Measurements from ENCODE around the gene MPHOSPH9.
A peak's percentile ranks its signal among the peaks of the same experiment; 100 is the strongest.

Gene MPHOSPH9

DNA sequence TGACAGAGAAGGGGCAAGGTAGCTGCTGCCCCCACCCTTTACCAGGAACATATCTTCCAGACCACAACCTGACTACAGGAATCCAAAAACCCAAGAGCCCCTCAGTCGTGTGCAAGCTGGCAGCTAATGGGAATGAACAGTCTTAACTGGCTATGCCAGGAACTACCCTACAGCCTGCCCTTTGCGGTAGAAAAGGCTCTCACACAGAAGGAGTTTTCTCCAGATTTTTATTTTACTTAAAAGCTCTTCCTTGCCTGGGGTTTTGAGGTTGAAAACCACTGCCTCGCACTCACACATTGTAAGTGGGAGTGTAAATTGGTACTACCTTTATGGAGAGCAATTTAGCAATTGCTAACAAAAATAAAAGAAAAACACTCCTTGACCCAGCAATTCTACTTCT lies 110.3 kb downstream of the MPHOSPH9 start:
- DNase-seq, result no peak

DNA sequence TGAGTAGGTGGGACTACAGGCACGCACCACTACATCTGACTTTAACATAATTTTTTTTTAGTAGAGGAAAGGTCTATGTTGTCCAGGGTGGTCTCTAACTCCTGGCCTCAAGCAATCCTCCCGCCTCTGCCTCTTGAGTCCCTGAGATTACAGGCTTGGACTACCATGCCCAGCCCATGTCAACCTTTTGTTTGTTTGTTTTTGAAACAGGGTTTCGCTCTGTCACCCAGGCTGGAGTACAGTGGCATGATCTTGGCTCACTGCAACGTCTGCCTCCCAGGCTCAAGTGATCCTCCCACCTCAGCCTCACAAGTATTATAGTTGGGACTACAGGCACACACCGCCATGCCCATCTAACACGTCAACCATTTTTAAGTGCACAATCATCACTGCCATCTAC lies 111.3 kb downstream of the MPHOSPH9 start:
- no peak for DNase-seq

DNA sequence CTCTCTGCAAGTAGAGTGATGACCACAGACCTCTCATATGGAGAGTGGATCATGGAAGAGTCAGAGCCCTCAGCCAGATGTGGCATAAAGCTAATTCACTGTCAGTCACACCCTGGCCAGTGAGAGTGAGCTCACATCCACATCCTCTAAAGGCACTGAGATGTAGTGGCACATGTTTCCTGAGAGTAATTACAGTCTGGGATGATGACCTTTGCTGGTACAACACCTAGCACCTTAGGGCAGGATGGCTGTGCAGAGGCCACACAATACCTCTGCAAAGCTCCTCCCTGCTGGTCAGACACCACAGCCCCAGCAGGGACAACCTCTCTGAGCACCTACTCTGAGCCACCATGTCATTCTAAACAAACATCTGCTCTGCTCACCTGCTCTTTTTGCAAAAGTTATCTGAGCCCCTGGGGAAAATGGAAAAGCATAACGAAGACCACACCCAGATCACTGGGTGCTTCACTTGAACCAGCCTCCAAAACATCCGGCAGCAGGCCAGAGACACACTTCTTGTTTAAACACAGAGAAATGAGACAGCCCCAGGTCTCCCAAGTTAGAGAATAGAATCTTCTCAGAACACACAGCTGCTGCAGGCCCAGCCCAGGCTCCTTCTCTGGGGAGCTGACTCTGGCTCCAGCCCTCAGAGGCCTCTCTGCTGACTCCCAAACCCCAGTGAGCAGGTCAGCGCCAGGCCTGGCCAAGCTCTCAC lies 112.3 kb downstream of the MPHOSPH9 start:
- peak; percentile 39 for DNase-seq

DNA sequence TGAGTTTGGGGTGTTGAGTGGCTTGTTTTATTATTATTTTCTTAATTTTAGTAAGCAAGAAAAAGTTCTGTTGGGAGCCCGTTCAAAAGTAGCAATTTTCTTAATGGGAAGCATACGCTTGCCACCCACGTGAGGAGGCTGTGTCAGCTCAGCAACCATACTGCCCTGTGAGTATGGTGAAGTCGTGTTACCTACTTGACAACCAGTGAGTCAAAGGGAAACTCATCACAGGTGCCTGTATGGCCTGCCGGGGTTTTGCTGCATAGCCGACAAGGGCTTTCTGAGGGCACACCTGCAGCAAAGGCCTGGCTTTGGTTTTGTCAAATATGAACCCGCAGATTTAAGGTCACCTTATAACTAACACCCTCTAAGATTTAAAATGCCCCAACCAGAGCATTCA lies 113.1 kb downstream of the MPHOSPH9 start:
- peak; percentile 51 for DNase-seq

DNA sequence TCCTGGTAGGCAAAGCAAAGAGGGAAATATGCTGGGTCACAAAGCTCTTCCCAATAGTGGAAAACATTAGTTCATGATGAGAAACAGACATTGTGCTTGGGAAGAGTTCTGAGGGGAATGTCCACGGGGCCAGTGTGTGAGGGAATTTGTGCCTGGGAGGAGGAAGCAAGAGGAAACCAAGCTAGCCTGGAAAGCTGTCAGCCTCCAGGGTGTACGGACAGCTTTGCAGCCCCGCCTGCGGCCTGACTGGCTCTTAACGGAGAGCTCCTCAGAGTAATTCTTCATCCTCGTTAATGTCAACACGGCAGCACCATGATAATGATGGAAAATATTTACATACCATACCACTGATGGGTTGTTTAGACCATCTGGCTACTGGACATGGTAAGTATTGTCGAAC lies 114.4 kb downstream of the MPHOSPH9 start:
- DNase-seq, result no peak

DNA sequence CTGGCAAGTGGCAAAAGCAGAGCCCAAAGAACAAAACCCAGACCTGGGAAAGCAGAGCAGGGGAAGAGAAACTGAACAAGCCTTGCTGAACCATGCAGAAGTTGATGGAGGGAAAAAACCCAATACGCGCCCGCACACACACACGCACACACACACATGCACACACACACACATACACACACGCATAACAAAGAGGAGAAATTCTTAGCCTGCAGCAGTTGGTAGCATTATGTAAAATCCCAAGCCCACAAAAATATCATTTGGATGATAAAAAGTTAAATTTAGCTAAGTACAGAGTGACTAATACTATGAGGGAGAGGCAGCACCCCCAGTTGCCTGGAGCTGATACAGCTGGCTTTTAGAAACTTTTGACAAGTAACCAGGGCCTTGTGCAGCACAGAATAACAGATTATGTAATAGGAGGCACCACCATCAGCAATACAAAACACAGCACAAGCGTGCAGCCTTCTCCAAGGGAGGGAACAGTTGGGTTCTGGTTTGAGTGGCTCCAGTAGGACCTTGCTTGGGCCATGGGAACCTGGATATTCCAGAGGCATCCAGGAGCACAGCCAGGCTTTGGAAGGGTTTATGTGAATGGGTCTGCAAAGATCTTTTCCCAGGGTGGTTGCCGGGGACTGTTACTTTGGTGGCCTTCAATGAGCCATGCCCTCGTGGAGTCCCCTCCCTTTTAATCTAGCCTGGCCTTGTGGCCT lies 117.4 kb downstream of the MPHOSPH9 start:
- no peak for DNase-seq

DNA sequence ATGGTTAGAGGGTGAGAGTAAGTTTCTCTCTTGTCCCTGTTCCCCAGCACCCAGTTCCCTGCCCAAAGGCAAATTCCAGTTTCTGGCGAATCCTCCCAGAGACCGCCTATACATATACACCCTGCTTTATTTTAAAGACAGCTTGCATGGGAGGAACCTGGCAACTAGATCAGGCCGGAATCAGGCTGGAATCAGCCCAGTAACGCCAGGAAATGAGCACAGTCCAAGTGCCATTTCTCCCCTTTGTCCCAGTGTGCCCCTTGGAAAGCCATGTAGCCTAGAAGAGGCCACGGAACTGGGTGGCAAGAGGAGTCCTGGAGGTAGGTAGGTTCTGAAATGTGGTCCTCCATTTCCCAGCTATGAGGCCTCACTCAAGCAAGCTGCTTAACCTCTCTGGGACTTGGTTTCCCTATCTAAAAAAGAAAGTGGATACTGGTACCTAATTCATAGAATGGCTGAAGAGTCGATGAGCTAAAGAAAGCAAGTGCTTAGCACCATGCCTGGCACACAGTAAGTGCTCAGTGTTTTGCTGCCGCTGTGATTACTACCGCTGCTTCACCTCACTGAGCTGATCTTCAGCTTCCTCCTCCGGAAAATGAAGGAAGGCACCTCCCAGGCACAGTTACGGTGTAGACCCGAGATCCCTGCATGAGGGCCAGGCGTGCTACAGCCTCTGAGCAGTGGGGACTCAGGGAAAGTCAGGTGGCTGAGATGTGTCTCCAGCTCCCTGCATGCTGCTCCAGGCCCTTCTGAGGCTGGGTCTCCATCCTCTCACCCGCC lies 118.4 kb downstream of the MPHOSPH9 start:
- DNase-seq, result no peak

DNA sequence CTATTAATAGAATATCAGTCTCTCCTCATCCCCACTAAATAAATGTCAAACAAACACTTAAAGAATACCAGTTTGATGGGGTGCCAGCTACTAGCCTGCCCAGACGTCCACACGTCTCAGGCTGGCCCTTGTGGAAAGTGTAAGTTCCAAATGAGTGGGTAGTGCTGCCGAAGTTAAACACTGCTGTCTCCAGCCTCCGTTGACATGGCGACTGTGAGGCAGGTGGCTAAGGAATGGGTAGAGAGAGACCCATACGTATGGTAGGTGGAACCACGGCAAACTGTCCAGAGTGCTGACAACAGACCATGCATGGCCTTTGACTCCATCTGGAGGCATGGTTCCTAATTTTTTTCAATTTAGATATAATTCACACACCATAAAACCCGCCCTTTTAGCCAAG lies 119.9 kb downstream of the MPHOSPH9 start:
- DNase-seq, result no peak

DNA sequence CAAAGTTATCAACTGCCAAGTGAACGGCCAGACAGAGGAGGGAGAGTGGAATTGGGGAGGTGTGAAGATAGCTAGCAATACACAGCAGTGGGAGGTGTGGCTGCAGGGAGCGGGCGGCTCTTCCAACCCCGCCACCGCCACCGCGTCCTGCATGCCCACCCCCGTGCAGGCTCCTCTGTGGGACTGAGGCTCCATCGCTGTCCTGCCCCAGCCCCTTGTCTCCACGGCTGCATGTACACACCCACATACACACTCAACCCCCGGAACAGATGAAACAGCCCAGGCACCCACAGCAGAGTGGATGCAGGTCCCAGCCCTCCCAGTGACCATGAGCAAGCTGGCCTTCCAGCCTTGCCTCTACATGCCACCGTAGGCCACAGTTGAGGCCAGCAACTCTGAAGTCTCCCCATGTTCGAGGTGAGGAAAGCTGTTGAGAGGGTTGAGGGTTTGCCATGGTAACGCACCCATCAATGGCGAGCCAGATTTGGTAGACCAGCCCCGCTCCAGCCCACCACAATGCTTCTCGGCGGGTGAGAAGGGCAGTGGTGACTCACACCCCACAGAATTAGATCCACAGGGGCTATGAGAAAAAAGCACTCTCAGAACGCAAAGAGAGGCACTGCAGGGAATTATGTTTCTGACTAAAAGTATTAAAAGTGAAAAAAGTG lies 121.3 kb downstream of the MPHOSPH9 start:
- DNase-seq, result no peak

DNA sequence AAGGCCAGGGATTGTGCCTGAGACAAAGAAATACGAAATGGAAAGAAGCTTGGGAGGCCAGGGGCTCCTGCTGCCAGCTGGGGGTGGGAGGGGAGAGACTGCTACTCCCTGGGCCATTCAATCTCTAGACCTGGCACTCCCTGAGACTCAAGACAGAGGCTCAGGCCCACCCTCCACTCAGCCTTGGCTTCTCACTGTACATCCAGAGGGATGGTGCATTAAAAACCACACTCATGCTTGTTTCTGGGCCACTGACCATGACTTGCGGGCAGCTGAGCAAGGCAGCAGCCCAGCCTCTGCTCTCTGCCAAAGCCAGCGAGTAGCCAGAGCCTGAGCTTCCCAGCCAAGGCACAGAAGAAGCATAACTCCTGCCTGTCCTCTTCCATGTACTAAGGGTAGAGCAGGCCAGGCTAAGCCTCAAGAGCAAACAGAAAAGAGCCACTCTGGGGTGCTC lies 123.6 kb downstream of the MPHOSPH9 start:
- no peak for DNase-seq

DNA sequence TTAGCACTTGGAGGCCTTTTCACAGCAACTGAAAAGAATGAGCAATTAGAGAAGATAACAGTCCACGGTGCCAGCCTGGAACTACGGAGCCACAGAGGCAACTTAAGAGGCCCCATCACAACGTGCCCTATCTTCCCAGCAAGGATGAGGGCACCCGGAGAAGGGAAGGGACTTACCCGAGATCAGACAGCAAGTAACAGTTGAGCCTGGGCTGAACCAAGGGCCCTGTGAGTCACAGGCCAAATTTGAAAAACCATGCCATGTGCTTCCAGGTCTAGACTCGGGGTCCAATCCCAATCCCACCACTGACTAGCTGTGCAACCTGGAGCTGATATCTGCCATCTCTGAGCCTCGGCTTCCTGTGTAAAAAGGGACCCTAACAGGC lies 124.3 kb downstream of the MPHOSPH9 start:
- DNase-seq, result no peak

DNA sequence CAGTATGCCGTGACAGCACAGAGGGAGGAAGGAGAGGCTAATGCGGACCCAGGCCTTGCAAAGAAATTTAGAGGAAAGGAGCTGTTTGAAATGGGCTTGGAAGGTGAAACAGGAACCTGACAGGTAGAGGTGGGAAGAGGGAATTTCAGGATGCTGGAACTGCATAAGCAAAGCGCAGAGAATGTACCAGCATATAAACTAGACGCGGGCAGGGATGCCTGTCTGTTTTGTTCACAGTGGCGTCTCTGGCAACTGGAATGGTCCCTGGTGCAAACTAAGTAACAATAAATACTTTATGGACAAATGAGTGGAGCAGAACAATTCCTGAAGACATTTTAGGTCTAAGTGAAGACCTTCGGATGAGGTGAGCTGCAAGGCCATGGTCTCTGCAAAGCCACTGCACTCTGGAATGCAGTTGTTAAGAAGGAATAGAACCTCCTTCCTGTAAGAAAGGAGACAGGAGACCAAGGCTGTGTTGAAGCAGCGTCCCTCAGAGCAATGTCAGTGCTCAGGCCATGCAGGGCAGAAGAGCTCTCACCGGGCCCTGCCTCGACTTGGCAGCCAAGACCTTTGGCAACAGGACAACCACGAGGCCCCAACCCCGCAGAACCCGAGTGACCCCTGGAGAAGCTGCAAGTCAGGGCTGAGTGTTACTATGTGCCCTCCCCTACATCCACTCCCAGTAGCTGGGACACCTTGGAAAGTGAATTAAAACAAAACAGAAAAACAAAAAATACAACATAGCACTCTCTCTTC lies 124.8 kb downstream of the MPHOSPH9 start:
- no peak for DNase-seq

DNA sequence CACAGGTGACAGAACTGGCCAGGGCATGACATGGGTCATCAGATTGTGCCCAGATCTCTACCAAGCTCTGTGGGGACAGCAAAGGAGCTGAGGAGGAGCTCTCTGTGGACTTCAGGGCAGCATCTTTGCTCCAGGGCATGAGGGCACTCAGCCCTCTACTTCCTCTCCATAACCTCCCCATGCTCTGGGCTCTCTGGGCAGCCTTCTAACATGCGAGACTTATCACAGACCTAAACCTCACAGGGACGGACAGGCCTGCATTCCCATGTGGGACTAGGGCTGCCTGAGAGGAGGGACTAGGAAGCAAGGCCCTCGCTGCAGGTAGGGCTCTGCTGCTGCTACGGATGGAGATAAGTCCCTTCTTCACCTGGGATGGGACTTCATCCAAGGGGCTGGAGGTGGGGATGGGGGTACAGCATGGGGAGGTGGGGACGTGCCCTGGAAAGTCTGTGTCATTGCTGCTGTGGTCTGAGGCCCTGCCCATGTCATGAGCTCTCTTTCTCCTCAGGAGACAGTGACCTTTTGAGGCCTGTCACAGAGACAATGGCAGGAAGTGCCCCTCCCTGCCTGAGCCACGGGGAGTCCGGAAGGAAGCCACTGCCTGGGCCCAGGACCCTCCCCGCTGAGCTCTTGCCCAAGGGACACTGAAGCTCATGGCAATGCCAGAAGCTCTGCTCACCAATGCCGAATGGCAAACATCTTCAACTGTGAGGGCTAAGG lies 126.1 kb downstream of the MPHOSPH9 start:
- peak; percentile 60 for DNase-seq

DNA sequence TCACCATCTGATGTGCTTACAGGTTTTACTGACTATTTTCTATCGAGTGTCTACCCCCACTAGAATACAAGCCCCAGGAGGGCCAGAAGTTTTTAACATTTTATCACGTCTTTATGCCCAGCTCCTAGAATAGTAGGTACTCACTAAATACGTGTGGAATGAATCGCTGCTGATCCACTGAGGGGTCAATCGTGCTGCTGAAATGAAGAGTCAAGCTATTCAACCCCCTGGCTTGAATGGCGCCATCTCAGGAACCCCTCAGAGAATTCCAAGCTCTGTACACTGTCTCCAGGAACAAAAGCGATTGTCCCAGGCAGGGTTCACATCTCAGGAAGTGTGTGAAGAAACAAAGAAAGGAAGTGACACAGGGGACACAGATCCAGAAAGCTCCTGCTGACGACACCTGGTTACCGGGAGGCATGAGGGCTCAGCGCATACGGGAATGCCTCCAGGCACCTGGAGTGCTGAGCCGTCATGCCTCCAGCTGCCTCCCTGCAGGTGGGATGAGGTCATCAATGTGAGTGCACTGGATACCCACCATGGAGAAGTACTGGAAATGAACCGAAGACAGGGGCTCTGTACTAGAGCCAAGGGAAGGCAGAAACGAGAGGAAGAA lies 127.6 kb downstream of the MPHOSPH9 start:
- DNase-seq, result no peak

DNA sequence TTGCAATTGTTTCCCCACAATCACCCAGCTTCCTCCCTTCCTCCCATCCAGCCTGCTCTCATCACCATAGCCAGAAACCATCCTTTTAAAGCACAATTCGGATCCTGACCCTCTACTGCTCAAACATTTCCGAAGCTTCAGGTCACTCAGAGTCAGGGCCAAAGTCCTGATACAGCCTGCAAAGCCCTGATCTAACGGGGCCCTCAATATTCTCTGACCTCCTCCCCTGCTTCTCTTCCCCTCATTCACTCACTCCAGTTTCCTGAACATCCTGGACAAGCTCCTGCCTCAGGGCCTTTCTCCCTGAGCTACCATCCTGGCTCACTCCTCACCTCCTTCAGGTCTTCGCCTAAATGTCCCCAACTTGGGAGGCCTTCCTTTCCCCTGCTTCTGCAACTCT lies 128.1 kb downstream of the MPHOSPH9 start:
- no peak for DNase-seq

All from activated T-cell treated with anti-CD3 and anti-CD28 coated beads, Interleukin-2, amount 50 U/mL, for 1 hour (primary cell).